Measurements from ENCODE around the gene YBEY. TPM values are rescaled to one million over a fixed set of nuclear protein-coding genes. Genes with fewer than 3 reads are reported as not detected.
A peak's percentile ranks its signal among the peaks of the same experiment; 100 is the strongest.

YBEY gene
- total and polyA plus RNA-seq, 2 of the 13 experiments (the other 11 are each of a cell fraction or from before 2014, with no cell fraction given): 6.5 to 8.9 TPM

GRCh38 chr21:46285761-46286647 is at the start of gene YBEY (continued):
- peak; percentile 41; the same call in 1 of the 2 replicates for TF ChIP-seq TBP (CRISPR knock-in tag; IDR thresholded peaks at IDR 0.05)
- TF ChIP-seq PCBP1 (IDR thresholded peaks at IDR 0.05; ENCODE audit: borderline replicate concordance, low read depth, low read length): peak; percentile 94; the same call in 1 of the 2 replicates
- peak; percentile 81; the same call in 1 of the 2 replicates for TF ChIP-seq NR0B2 (CRISPR knock-in tag; IDR thresholded peaks at IDR 0.05)
- TF ChIP-seq PATZ1 (CRISPR knock-in tag; IDR thresholded peaks at IDR 0.05): peak; percentile 94
- peak; percentile 41; the same call in 1 of the 2 replicates for TF ChIP-seq ZNF124 (CRISPR knock-in tag; IDR thresholded peaks at IDR 0.05)
- TF ChIP-seq HNRNPL (IDR thresholded peaks at IDR 0.05; ENCODE audit: low read depth, low read length): 0 out of 2 replicates have a peak, but pooled peaks have one; percentile 15
- TF ChIP-seq ZBTB2 (CRISPR knock-in tag; IDR thresholded peaks at IDR 0.05; ENCODE audit: low read depth): peak; percentile 100
- TF ChIP-seq ZNF558 (CRISPR knock-in tag; IDR thresholded peaks at IDR 0.05; ENCODE audit: borderline replicate concordance): peak; percentile 50; the same call in 1 of the 2 replicates
- peak; percentile 96 for TF ChIP-seq YEATS2 (CRISPR knock-in tag; IDR thresholded peaks at IDR 0.05; ENCODE audit: borderline replicate concordance)
- no peak; the same call in none of the 2 replicates for TF ChIP-seq ISL2 (CRISPR knock-in tag; IDR thresholded peaks at IDR 0.05)
- no peak for TF ChIP-seq ZNF207 (IDR thresholded peaks at IDR 0.05; ENCODE audit: borderline replicate concordance)
- TF ChIP-seq ZNF556 (CRISPR knock-in tag; IDR thresholded peaks at IDR 0.05; ENCODE audit: borderline replicate concordance): peak; percentile 87
- 0 out of 2 replicates have a peak, but pooled peaks have one; percentile 15 for TF ChIP-seq JUN (CRISPR knock-in tag; IDR thresholded peaks at IDR 0.05)
- TF ChIP-seq CREM (IDR thresholded peaks at IDR 0.05): peak; percentile 19; the same call in 1 of the 2 replicates
- no peak for TF ChIP-seq CREM (CRISPR knock-in tag; IDR thresholded peaks at IDR 0.05)
- peak; percentile 50; the same call in 1 of the 2 replicates for TF ChIP-seq ZNF431 (CRISPR knock-in tag; IDR thresholded peaks at IDR 0.05; ENCODE audit: borderline replicate concordance, low read depth)
- TF ChIP-seq ARID3A (IDR thresholded peaks at IDR 0.05; ENCODE audit: low read depth, low read length): no peak
- TF ChIP-seq ZNF570 (CRISPR knock-in tag; IDR thresholded peaks at IDR 0.05; ENCODE audit: borderline replicate concordance): no peak
- TF ChIP-seq ZFYVE20 (CRISPR knock-in tag; IDR thresholded peaks at IDR 0.05; ENCODE audit: borderline replicate concordance, low read depth): no peak
- TF ChIP-seq E2F5 (CRISPR knock-in tag; conservative IDR thresholded peaks at IDR 0.05): peak; percentile 36; the same call in 1 of the 2 replicates
- 0 out of 2 replicates have a peak, but pooled peaks have one; percentile 76 for TF ChIP-seq KDM4B (CRISPR knock-in tag; IDR thresholded peaks at IDR 0.05)
- peak; percentile 90 for TF ChIP-seq AGO2 (optimal IDR thresholded peaks at IDR 0.05; ENCODE audit: low read depth, low read length)
